T-helper 1 cell (primary cell): Measurements from ENCODE around the gene FCHSD1.
A peak's percentile ranks its signal among the peaks of the same experiment; 100 is the strongest.
"Not testable (repeated sequence)": the region's sequence is repeated elsewhere in the genome, so short reads cannot be mapped to it uniquely, and the experiment has no call there.

Source experiments
- DNase-seq, 5 donors: peaks; one replicate each; pipeline ENCODE4 v3.0.0-alpha.2; 2012 to 2020

Gene FCHSD1

DNA sequence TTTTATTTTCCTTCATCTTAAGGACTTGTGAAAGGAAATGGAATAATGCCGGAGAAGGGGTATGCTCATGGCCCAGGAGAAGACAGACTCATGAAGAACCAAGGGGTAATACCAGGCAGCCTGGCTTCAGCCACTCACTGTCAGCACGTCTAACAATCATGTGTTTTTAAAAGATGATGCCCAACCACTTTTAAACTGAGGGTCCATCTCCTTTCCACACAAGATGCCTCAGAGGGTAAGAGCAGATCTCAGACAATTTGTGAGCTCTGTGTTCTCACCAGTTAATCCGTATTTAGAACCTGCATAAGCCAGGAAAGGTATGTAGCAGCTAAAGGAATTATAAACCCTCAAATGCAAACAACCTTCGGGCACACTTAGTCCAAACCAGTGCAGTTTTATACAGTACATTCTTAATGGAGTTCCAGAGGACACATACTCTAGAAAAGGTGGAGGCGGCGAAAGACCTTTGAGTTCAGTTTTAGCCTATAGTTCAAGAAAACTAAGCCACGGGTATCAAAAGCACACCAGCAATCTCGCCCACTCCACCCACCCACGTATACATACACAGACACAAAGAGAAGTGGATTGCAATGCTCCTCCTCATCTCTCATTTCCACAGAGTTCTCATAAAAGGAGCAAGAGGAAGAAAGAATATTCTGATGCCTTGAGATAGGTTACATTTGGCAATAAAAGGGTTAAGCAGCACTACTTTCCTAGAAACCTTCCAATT, 35.1 kb downstream of the FCHSD1 start:
- DNase-seq, result no peak

DNA sequence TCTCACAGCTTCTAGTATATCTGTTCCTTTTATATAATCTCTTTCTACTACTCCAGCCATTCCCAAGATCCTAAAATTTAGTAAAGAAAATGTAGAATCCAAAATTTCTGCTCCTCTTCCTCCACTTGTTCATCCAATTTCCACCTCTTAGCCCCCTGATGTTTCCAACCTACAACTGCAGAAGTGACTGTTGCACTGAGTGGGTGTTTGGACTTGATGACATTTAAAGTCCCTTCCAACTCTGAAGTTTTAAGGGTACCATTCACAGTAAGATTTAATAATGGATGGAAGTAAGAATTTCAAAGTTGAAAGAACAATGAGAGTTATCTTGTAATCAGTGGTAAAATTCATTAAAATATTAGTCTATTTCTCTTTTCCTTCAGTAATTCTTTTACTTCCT, 37.9 kb downstream of the FCHSD1 start:
- no peak for DNase-seq

DNA sequence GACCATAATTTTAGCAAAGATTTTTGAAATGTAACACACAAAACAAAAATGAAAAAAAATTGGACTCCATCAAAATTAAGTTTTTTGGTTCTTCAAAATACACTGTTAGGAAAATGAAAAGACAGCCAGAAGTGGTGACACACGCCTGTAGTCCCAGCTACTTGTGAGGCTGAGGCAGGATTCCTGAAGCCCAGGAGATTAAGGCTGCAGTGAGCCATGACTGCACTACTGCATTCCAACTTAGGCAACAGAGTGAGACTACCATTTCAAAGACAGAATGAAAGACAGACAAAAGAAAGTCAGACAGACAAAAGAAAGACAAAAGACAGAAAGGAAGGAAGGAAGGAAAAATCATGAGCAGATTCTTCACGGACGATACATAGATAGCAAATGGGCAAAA, 39.9 kb downstream of the FCHSD1 start:
- no peak for DNase-seq

DNA sequence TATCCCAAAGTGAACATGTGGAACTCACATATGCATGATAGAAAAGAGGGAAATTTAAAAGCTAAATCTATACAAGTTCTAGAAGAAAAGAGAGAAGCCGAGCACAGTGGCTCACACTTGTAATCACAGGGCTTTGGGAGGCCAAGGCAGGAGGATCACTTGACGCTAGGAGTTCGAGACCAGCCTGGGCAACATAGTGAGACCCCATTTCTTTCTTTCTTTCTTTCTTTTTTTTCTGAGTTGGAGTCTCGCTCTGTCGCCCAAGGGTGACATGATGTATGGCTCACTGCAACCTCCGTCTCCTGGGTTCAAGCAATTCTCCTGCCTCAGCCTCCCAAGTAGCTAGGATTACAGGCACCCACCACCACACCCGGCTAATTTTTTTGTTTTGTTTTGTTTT, 41.3 kb downstream of the FCHSD1 start:
- not testable (repeated sequence) for DNase-seq

DNA sequence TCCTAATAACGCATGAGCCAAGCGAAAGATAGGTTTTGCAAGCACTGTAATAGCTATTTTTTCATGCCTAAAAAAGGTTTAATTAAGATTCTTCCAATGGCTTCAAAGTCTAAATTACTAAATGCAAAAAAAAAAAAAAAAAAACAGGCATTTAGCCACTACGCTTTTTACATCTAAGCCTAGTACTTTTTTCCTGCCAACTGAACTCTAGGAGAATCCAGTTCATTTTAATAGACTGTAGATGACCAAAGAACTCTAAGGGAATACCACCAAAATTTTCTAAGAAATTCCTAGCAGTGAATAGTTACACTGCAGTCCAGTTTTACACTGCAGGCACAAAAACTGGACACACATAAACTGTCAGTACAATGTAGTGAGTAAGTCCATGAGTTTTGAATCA, 42.2 kb downstream of the FCHSD1 start:
- no peak for DNase-seq

DNA sequence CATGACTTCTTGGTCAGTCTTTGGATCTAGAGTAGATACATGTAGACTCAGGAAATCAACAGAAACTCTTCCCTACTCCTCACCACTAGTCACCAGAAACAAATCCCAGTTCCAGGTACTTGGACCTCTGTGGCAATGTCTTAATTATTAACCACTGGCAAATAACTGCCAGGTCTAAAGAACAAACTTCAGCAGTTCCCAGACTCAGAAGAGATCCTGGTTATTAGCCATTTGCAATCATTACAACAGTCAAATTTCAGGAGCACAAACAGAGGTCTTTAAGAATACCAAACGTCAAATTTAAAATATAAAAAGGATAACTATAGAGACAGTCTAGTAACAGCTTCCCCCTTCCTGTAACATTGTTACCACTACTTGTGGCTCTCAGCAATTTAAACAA, 42.7 kb downstream of the FCHSD1 start:
- DNase-seq, result no peak

DNA sequence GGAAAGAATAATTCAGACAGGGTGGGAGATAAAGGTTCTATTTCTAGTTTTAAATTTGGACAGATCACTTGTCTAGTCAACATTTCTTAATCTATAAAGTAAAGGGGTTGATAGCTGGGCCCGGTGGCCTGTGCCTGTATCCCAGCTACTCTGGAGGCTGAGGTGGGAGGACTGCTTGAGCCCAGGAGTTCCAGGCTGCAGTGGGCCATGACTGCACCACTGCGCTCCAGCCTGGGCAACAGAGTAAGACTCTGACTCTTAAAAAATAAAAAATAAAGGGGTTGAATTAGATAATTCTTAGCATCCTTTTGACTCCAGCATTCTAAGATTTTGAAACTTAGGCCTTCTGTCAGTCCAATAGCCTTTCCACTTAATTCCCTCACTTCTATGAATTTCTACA, 43.2 kb downstream of the FCHSD1 start:
- no peak for DNase-seq

DNA sequence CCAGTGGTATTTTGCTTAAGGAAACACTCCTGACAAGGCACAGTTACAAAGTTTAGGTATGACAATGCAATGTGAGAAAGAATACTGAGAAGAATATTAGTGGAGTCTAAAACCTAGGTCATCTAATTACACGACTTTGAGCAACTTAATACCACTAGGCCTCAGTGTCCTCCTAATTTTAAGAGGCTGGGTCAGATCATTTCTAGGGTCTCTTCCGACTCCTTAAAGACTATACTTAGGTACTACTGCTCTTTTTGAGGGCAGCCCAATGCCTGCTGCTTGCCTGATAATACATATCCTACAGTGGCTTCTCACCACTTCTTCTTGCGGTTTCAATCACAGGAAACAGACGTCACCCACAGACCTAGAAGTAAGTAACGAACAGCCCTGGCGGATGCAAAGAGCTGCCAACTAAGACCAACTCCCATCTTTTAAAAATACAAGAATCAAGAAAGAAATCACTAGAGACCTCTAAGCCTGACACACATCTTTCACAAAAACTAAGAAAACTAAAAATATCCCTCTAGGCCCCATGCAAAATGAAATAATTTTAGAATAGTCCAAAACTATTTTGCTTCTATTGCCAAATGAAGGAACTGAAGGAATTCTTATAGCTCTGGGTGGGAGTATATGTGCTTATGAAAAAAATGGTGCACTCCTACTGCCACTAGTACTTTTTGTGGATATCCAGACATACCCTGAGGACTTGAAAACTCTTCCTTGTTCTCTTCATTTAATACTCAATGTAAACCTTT, 45.5 kb downstream of the FCHSD1 start:
- peak; percentile 27 to 95 (median 65) for DNase-seq

DNA sequence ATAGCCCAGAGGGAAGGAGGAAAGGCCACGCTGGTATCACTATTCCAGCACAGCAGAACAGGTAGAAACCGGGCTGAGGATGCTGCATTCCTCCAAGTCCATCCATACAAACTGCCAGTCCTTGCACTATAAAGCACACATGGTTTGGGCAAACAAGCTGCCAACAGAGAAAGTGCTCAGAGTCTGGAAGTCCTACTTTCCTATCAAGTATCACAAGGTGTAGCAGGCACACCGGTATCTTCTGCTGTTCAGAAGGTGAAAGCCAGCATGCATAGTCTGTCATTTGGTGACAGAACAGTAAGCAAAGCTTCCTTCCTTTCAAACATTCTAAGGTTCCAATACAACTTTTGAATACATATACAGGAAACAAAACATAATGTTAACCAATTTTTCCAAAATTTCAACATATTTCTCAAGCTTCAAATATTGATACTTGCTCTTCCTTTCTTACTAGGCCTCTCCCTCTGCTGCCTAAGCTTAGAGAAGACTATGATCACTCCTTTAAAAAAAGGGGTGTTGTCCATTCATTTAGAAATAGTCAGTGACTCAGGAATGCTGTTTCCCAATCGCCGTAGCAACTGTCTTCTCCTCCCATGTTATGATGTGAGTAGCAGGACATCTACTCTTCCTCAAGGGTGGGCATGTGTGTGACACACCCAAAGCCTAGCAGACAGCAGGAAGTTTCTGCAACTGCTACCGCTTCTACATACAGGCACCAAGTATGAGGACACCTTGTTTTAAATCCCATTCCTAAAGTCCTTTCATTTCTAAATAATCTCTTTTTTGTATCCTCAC, 47.1 kb downstream of the FCHSD1 start:
- DNase-seq, result peak in 1 of 5 donors; percentile 39

DNA sequence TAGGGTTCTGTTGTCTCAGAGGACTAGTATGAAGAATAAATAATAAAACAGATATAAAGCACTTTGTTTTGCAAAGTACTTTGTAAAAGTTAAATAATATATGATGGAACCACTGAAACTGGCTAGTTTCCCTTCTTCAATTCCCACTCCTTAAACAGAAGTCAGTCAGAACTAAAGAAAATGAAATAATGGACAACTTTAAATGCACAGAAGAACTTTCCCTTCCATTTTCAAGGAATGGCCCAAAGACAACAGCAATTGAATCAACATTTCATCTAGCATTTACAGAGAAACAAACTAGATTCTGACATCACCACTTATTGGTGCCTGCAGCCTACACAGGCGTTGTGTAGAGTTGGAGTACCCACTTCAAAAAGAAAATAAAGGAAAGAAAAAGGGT, 48.6 kb downstream of the FCHSD1 start:
- DNase-seq, result no peak

DNA sequence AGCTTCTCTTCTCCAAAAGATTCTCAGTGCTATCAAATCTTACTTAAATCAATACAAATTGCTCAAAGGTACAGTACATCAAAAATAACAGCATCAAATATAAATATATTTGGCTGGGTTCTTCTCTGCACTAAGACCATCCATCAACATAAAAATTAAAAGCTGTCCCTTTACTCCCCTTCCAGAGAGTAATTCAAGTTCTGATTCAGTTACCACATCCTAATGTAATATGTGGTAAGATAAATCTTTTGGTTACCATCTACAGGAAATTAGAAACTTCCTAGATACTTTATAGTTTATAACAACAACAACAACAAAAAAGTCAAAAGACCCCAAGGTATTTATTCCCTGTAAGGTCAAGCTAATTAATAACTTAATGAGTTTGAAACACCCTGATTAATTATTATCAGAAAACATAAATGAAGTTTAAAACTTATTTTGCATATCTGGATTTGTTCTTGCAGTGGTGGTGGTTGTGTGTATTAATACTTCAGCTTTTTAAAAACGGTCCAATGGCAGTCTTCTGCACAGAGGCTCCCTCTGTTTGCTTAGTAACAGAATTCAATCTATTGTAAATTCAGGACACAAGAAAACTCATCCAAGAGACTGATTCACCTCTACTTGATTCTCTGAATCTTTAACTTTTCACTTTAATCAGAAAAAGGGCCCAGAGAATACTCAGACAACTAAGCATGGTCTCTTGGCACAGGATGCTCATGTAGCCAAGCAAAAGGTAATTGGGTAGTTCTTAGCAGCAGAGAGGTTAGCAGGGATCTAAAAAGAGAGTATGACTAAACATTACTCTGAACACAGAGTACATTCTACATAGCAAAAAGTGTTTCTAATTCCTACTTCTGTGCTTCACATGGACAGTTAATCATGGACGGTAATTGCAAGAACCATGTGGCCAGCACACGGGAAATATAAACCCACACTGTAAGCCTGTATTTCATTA, 52.5 kb downstream of the FCHSD1 start:
- DNase-seq, result peak in 1 of 5 donors; percentile 29

DNA sequence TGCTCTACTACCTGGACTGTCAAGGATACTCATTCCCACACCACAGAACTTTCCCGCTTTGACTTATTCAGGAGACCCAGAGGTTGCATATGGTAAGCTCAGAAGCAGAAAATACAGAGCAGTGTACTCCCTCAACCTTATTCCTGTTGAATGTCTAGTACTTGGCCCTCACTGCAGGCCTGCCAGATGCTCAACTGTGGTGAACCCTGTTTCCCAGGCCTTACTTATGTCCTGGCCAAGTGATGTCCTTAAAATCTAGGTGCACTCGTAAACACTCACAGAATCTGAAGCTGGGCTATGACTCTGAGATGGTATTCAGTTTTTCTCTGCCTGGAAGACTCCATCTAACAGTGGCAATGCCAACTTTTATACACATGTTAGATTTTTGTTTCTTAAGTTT, 53.4 kb downstream of the FCHSD1 start:
- DNase-seq, result no peak

DNA sequence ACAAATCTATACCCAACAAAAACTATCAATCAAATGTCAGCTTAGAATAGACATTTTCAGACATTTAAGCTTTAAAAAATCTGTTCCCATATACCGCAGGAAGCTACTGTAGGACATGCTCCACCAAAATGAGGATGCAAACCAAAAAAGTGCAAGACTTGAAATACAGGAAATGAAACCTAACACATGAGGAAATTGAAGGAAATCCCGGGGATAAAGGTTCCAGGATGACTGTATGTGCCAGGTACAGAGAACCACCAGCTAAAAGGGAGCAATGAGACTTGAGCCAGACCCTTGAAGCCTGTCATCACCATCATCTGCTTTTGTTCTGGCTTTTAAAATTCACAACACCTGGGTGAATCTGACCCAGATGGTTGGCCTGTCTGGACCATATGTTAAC, 53.8 kb downstream of the FCHSD1 start:
- DNase-seq, result no peak

DNA sequence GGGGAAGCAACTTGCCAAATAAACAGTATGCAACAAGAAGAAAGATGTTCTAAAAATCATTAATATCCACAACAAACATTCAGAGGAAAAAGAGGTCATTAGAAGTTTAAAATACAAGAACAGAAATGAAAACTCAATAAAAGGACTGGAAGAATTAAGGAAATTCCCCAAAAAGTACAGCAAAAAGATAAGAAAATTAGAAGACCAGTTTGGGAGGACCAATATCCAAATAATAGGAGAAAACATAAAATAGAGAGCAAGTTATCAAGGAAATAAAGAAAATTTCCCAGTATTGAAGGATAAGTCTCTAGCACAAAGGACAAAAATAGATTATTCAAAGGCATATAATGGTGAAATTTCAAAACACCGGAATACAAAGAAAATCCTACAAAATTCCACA, 54.4 kb downstream of the FCHSD1 start:
- DNase-seq, result no peak

DNA sequence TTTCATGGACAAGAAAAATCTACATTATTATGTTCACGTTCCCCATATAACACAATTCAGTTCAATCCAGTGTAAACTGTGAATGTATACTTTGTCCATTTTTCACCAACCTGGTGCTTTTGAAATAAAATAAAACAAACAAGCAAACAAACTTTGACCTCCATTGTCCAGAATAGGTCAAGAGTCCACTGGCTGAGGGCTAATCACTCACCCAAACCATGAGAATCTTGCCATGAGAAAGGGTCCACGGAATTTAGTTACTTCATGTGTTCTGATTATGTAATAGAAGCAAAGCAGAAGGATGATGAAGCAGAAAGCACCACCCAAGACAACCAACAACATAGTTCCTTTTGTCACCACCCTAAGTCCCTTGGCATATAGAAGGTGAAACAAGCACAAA, 61.1 kb downstream of the FCHSD1 start:
- no peak for DNase-seq
